ENCODE data around the gene MTERF4.

MTERF4 gene, protein sequence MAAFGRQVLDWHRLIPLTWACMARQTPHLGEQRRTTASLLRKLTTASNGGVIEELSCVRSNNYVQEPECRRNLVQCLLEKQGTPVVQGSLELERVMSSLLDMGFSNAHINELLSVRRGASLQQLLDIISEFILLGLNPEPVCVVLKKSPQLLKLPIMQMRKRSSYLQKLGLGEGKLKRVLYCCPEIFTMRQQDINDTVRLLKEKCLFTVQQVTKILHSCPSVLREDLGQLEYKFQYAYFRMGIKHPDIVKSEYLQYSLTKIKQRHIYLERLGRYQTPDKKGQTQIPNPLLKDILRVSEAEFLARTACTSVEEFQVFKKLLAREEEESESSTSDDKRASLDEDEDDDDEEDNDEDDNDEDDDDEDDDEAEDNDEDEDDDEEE

DNA sequence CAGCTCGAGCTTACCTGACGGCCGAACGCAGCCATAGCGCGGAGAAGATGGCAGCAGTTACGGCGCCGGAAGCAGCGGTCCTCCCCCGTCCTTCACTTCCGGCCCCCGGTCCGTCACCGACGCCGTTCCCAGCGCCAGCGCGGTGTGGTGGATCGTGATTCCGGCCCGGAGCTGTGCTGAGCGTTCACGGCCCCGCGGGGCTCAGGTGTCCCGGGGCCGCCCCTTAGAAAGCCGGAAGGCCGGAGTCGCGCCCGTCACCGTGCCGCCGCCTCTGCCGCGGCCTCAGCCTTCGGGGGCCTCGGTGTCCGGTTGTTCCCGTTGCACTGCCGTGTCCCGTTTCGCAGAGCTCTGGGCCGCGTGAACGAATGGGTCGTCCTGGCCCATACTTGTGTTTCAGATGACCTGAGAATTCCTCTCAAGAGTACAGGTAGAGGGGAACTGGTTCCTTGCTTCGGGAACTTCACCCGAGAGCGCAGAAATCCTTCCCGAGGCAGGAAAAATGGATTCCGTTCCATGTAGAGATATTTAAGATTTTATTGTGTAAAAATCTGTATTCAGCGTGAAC is at the start of gene MTERF4:
Gene MTERF4, minus strand, starts transcription at position 49 of the 565 bp plus-strand sequence. Its CDS starts 14 bp downstream, at position 35.
- peak; percentile 70 for DNase-seq

DNA sequence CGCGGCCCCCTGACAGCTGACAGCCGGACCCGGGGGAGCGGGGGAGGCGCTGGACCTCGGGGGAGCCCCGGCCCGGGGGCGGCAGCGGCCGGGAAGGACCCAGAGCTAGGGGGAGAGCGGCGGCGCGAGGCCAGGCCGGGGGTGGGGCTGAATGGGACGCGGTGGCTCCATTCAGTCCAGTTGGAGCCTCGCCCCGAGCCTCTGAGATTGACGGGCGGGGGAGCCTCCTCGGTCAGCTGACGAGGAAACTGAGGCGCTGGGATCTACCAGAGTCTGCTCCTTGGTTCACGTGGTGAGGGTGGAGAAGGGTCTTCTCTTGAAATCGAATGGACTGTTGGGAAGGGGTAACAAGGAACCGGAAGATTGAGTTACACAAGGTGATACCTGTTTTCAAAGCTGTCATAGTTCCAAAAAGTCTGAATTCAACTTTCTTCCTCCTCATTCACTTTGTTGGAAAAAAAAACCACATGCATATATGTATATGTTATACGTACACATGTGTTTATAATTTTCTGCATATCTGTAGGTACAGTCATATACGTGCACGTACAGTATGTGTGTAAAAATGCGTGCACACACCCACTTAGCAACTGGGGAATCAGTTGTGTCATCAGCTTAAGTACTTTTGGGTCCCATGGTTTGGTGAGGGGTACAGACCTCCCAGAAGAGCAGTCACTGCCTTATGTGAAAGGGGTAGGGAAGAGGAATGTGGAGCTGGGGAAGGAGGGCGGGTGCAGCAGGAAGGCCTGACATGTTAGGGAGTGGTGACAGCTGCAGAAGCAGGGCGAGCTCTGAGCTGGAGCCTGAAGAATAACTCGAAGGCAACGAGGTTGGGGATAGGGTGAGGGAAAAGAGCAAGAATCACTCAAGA is 48.8 kb upstream of the MTERF4 start:
- no peak for DNase-seq

DNA sequence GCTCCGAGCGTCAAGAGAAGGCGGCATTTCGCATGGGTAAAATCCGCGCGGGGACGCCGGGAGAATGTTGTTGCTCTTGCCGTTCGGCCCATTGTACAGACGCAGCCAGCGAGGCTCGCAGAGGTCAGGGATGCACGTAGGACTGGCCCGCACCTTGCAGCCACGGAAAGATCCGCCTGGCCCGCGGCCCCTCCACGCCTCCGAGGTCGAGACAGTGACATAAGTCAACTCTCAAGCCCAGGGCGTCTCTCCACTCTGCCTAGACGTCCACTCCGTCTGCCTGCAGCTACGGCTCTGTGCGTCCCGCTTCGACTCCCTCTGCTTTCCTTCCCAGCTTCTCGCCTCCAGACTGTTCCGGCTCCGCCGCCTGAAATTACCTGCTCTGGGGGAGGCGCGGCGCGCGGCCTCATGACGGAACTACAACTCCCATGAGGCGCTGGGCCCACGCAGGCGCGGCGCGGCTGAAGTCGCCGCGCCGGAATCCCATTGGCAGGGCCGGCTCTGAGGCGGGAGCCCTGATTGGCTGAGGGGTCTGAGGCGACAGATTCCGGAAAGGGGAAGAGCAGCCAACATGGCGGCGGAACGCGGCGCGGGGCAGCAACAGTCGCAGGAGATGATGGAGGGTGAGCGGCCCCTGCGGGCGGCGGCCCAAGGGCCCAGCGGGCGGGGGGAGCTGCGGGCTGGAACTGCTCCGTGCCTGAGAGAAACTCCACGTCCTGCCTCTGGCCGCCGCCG is 48.0 kb upstream of the MTERF4 start, which contains the start of gene PPP1R7:
Gene PPP1R7, plus strand, starts transcription at position 543 of the 735 bp plus-strand sequence. Its CDS starts 29 bp downstream, at position 572.
- DNase-seq, result peak; percentile 93

DNA sequence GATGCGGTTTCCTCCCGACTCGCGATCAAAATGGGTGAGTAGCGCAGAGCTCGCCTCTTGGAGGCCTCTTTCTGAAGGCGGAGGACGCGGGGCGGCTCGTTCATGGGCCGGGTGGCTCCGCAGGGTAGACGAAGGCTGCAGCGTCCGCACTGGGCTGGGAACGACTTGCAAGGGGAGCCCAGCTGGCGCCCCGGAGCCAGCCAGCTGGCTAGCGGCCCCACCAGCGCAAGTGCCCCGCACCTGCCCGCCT is 47.5 kb upstream of the MTERF4 start:
- no peak for DNase-seq

DNA sequence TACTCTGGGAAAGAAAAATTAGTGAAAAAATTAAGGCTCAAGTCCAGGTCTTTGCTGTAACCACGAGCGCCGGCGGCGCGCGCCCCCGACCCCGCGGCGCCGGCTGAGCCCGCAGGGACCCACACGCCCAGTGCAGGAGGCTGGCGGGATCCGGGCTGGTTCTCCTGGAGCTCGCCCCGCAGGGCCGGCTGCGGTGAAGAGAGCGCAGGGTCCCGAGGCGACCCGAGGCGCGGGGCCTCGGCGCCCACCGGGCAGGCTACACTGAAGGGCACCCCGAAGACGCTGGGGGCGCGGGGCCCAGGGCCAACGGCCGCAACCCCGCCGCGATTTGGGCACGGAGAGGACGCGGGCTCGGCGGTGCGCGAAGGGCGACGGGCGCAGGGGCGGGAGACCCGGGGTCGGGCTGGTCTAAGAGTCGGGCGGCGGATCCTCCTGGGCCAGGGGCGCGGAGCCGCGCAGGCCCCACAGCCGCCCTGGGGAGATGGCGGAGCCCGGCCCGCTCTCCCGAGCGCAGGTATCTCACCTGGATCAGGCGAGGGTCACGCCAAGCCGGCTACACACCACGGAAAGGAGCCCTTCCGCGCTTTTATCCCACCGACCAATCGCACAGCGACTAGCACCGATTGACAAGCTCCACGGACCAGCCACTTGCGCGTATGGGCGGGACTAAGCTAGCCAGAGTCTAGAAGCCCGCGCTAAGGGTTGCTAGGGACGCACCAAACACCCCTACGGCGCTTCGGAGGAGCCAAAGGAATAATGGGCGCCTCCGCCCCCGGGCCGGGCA is 47.0 kb upstream of the MTERF4 start, which contains the start of gene PASK:
Gene PASK, minus strand, starts transcription at position 582 of the 784 bp plus-strand sequence. CDS start 6,440 bp downstream, outside the sequence.
- DNase-seq, result peak; percentile 97

DNA sequence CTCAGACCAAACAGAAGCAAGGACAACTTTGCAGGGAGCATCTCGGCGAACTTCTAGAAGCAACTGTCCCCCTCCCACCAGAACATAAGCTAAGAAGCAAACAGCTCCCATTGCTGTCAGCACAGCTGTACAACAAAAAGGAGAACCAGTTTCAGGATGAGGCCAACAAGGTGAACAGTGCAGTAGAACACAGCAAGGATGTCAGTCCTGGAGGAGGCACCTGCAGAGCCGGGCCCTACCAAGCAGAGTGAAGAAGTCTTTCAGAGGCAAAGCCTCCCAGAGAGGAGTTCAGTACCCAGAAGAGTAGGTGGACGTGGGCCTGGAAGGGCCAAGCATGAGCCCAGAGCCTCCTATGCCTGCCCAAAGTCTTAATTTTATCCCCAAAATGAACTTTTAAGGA is 46.2 kb upstream of the MTERF4 start:
- no peak for DNase-seq

DNA sequence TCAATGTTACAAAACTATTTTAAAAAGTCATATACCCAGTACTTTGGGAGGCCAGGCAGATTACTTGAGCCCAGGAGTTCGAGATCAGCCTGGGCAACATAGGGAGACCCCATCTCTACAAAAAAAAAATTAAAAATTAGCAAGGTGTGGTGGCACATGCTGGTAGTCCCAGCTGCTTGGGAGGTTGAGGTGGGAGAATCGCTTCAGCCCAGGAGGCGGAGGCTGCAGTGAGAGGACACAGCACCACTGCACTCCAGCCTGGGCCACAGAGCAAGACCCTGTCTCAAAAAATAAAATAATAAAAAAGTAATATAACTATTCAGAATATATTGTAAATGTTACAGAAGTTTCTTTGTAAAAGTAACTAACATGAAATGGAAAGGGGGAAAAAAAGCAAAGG is 45.2 kb upstream of the MTERF4 start:
- no peak for DNase-seq

DNA sequence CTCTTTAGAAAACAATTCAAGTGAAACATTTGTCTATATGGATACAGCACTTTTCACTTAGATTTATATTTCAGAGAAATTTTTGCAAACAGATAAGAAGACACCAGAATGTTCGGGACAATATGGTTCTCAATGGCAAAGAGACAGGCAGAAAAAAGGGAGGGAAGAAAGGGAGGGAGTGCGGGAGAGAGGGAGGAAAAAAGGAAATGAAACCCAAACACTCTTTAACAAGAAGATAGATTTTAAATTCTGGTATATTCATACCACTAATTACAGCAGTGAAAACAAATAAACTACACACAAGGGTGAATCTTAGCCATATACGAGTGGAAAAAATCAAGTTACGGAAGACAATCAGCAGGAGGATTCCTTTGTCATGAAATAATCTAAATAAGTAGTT is 44.2 kb upstream of the MTERF4 start:
- no peak for DNase-seq

DNA sequence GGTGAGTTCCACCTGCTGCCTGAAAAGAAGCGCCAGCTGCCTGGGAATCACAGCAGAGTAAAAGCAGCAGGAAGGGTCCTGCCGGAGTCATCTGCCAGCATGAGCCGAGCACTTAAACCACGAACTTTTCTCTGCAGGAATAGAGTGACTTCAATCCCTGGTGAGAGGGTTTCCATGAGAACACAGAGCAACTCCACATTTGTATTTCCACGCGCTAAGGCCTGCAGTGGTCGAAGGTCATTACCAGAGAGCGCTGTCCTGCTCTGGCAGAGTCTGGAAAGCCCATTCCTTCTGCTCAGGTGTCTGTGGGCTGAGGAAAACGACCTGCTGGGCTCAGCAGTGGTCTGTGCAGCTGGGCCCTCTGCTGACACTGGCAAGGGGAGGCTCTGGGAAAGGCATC is 40.5 kb upstream of the MTERF4 start:
- DNase-seq, result no peak

DNA sequence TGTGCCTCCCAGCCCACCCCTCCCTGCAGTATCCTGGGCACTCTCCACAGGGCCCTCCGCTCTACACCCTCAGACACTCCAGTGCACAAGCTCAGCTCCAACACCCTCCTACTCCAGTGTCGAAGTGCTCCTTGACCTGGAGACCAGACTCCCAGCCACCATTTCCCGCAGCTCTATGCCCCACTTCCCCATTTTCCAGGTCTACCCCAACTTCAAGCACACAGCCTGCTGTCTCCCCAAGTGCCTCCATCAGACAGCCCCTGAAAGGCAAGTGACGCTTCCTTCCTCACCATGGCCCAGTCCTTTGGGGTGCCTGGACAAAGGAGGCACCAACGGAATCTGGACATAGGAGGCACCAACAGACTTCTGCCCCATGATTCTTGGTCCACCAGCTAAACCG is 40.0 kb upstream of the MTERF4 start:
- DNase-seq, result no peak

DNA sequence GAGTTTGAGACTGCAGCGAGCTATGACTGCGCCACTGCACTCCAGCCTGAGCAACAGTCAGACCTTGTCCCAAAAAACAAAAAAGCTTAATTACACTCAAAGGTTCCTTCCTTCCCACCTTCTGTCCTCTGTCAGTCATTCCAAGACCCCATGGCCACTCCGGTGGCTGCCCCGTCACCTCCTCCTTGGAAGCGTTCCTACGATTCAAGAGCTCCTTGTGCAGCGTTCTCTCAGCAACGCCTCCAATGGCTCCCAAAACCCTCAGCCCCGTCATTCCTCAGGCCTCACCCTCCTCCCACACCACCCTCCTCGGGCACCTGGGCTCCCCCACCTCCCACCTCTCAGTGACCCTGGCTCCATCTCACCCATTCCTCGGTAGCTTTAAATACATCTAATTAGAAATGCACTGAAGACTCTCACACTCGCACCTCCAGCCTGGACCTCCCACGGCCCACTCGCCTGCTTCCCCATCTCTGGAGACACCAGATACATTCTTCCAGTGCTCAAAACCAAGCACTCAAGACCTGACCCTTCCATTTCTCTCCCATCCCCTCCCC is 39.2 kb upstream of the MTERF4 start:
- DNase-seq, result no peak

DNA sequence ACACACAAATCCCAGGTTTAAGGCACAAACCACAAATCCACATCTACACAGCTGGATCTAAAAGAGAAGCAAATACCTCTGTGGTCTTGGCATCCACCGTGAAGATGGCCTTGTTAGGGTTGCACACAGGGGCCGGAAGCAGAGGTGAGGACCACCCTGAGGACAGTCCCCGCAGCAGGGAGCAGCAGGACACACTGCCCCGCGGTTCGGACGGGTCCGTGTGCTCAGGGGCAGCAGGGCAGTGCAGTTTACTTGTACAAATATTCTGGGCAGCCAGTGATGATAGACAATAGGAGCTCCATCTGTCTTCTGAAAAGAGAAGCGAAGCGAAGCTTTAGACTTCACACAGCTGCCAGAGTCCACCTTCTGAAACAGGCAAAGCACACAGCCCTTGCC is 38.4 kb upstream of the MTERF4 start:
- no peak for DNase-seq

DNA sequence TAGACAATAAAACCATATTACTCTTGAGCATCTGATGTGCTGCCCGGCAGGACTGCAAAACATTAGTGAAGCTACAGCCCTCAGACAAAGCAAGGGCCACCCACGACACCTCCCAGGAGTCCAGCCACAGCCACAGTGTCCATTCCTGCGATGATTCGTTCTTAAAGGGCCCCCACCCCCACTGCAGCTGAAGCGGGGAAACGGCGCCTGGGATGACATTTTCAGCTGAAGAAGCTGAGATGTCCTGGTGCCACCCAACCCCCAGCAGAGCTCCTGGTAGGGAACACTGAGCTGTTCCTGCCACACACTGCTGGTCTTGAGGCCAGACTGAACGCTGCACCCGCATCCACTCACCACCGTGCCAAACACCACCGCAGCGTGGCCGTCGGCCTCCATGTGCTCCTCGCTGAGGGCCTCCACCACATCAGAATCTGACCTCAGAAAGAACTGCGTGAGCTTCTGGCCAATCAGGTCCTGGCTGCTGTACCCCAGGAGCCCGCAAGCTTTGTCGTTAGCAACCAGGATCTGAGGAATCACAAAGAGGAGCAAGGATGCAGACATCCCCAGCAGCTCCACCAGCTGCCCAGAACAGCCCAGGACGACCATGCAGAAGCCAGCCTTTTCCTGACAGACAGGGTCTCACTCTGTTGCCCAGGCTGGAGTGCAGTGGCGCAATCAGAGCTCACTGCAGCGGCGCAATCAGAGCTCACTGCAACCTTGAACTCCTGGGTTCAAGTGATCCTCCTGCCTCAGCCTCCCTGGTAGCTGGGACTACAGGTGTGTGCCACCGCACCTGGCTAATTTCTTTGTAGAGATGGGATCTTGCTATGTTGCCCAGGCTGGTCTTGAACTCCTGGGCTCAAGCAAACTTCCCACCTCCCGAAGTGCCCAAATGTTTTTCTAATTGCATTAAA is 37.7 kb upstream of the MTERF4 start:
- no peak for DNase-seq

DNA sequence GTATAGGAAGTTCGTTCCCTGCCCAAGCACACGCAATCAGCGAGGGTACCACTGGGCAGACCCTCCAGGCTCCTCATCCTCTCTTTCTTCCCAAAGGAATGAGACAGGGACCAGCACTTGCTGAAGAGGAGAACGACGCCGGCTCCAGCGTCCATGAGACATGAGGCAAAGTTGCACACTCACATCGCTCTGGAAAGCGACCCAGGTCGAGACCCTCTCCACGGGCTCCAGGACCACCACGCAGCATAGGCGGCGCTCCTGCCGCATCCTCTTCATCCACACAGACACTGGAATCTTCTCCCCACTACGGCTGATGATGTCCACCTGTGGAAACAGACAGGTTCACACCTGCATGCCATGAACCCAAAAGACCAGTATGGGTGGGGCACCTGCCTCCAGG is 36.4 kb upstream of the MTERF4 start:
- no peak for DNase-seq

DNA sequence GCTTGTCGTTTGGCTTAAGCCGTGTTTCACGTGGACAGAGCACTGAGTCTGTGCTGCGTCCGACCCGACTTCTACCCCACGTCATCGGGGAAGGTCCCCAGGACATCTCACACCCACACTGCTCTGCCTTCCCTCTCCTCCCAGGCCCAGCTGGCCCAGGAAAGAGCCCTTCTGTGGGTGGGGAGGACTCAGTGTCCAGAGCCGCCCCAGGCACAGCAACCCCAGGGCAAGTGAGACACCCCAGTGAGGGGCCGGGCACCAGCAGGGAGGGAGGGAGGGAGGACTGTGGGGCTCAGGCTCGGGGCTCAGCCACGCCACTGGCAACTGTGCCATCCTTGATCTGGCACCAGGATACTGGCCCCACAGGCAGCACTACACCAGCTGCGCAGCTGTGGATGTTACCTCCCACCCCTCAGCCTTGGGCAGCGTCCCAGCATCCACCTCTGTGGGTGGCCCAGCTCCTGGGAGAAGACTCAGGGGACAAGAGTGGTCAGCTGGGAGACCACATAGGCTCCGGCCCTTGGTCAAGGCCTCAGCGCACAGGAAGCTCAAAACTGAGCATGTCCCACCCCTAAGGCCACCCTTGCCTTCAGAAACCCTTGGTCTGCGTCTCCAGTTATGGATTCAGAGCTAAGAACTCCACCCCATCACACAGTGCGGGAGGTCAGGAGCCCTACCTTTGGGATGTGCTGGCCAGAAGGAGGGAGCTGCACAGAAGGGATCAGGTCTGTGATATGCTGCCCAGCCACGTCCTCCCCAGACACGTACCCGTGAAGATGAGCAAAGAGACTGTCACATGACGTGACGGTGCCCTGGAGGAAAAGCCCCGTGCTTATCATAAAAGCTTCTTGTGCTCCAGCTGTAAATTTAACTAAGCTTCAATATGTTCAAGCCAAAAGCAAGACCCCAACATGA is 35.4 kb upstream of the MTERF4 start:
- no peak for DNase-seq

DNA sequence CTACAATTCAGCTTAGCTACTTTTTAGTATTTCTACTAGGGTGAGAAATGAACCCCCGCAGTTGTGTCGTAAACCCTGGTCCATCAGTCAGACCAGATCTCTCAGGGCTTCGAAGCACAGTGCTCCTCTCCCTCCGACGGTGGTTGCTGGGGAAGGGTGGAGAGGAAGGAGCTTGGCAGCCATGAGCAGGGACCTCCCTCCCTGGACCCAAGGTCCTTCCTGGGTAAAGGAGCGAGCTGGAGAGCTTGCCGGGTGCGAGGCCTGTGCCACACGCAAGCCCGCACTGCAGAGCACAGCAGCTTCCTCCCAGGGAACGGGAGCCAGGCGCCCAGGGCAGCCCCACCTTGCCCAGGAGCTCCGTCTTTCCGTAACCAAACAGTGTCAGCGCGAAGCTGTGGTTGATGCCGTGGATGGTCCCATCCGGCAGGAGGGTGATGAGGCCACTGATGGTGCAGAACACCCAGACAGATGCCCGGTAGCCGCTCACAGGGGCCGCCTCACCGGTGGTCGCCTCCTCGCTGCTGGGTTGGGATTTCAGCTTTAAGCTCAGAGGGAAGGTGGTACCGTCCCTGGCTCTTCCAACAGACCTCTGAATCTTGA is 34.7 kb upstream of the MTERF4 start:
- DNase-seq, result no peak

DNA sequence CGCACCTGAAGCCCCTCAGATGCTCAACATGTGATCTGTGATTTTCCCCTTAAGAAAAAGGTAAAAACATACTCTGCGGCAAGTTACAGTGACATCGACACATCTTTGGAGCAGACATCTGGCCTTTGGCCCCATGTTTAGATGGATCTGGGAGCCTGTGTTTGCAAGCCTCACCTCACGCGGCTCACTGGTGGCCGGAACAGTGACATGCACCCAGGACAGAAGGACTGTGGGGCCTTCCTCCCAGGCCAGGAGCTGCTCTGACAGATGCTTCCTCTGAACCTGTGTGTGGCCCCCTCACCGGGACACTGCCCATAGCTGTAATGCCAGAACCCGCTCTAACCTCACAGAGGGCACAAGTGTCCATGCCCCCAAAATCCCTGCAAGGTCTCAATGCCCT is 34.1 kb upstream of the MTERF4 start:
- DNase-seq, result no peak

DNA sequence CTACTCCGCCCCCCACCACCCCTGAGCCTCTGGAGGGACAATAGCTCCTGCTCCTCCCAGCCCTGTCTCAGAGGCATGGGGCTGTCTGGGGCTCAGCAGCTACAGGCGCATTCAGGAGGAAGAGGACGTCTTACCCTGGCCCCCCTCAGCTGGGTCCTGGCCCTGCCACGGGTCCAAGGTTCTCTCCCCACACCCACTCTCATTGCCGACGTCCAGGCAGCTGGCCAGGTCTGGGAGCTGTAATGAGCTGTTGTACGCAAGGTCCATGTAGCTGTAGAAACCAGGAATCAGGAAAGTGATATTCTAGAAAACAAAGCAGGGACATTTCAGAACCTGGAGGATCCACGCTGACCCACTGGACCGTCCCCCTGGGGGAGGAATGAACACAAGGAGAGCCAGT is 33.6 kb upstream of the MTERF4 start:
- no peak for DNase-seq

DNA sequence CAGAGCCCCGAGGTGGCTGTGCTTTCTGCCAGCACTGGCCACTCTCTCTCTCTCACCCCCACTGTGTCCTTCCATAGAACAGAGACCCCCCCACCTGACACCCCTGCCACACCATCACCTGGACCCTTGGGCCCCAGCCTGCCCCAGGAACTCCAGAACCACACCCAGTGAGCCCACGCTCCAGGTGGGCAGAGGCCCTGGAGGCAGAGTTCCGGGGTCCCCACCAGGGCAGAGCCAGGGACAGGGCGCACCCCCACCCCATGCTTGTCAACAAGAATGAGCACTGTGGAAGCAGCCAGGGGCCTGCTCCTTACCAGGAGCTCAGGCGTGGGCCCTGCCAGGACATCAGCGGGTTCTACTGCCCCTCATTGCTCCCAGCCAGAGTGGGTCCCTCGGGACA is 32.6 kb upstream of the MTERF4 start:
- no peak for DNase-seq

Measured in NCI-H1105 treated with DMSO at 0.1 percent for 48 hours (cell line).